Coronary artery (tissue), 2 donors: ENCODE measurements around the gene SLMAP.

Source experiments
- DNase-seq: peaks from one replicate; pipeline ENCODE4 v3.0.0-alpha.2; 2017; ENCODE audit warnings: low spot score
- H3K27ac ChIP-seq, 2 donors: fragments of 200-600 bp; sonication (generic); one replicate each; pipeline ENCODE4 v1.5.1; 2016 to 2019
- H3K4me3 ChIP-seq: fragments of 200-600 bp; sonication (generic); 2 replicates; pipeline ENCODE4 v1.5.1; 2016; ENCODE audit warnings: mild to moderate bottlenecking, moderate library complexity
- CTCF ChIP-seq: fragments of 200-600 bp; sonication (generic); IDR thresholded peaks from one replicate; pipeline ENCODE4 v1.5.1; 2019; ENCODE audit warnings: antibody characterized with exemption

Gene SLMAP

GRCh38 chr3:57810471-57811137 is 54.5 kb downstream of the SLMAP start:
- no peak for TF ChIP-seq CTCF
- no peak for DNase-seq
- no peak overlapping the region for H3K4me3 ChIP-seq
- H3K27ac ChIP-seq: no peak overlapping the region

GRCh38 chr3:57815036-57815435 is 58.9 kb downstream of the SLMAP start:
- Histone ChIP-seq H3K4me3 (no peak overlapping the region), H3K27ac (no peak overlapping the region)
- TF ChIP-seq CTCF: no peak
- no peak for DNase-seq

- H3K27ac ChIP-seq: no peak overlapping the region
- TF ChIP-seq CTCF: no peak
- DNase-seq: no peak
- H3K4me3 ChIP-seq: no peak overlapping the region
Observed at GRCh38 chr3:57816471-57817095, 60.5 kb downstream of the SLMAP start.

- no peak overlapping the region for H3K4me3 ChIP-seq
- DNase-seq: no peak
- TF ChIP-seq CTCF: no peak
- H3K27ac ChIP-seq: no peak overlapping the region
Observed at GRCh38 chr3:57818772-57819171, 62.7 kb downstream of the SLMAP start.

- TF ChIP-seq CTCF: no peak
- DNase-seq: no peak
Observed at GRCh38 chr3:57820479-57820878, 64.4 kb downstream of the SLMAP start.

GRCh38 chr3:57821765-57822164 is 65.7 kb downstream of the SLMAP start:
- TF ChIP-seq CTCF: no peak
- no peak overlapping the region for H3K27ac ChIP-seq
- no peak overlapping the region for H3K4me3 ChIP-seq
- no peak for DNase-seq

More at GRCh38 chr3:57820479-57820878, 64.4 kb downstream of the SLMAP start:
- no peak overlapping the region for H3K27ac ChIP-seq
- no peak overlapping the region for H3K4me3 ChIP-seq

GRCh38 chr3:57822686-57823085 is 66.6 kb downstream of the SLMAP start:
- Histone ChIP-seq H3K27ac (no peak overlapping the region), H3K4me3 (no peak overlapping the region)
- no peak for TF ChIP-seq CTCF
- DNase-seq: no peak
